NCI-H146 treated with DMSO at 0.1 percent for 48 hours (cell line): ENCODE data around the gene TAF7L.
"Not testable (repeated sequence)": the region's sequence is repeated elsewhere in the genome, so short reads cannot be mapped to it uniquely, and the experiment has no call there.

Experiments used
- DNase-seq: peaks from one replicate; lab custom pipeline; 2025; ENCODE audit not compliant: unreplicated experiment; lab: John Stamatoyannopoulos, UW

The TAF7L gene, protein sequence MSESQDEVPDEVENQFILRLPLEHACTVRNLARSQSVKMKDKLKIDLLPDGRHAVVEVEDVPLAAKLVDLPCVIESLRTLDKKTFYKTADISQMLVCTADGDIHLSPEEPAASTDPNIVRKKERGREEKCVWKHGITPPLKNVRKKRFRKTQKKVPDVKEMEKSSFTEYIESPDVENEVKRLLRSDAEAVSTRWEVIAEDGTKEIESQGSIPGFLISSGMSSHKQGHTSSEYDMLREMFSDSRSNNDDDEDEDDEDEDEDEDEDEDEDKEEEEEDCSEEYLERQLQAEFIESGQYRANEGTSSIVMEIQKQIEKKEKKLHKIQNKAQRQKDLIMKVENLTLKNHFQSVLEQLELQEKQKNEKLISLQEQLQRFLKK

GRCh38 chrX:101290957-101291603, at the start of gene TAF7L:
Gene TAF7L, minus strand, starts transcription at chrX:101291334. Its CDS starts 3,791 bp downstream, at chrX:101287543.
- no peak for DNase-seq

DNA sequence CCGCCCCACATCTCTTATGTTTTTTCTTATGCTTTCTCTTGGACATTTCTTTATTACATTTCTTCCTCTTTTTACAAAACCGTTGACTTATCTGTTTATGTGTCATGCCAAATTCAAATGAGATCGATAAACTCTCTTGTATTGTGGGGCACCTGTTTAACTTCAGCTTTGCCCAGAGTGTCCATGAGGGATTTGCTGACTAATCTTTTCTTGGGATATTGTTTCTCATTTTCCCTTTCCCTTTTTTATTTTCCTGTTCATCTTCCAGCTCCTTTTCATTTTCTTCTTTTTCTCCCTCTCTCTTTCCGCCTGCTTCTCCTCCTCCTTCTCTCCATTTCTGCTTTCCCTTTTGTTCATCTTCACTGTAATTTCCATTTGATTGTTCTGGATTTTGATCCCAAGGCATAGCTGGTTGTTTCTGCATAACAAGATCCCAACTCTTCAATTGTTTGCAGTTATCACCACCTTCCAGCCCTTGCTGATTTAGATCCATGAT, 46.7 kb upstream of the TAF7L start:
- DNase-seq, result no peak

DNA sequence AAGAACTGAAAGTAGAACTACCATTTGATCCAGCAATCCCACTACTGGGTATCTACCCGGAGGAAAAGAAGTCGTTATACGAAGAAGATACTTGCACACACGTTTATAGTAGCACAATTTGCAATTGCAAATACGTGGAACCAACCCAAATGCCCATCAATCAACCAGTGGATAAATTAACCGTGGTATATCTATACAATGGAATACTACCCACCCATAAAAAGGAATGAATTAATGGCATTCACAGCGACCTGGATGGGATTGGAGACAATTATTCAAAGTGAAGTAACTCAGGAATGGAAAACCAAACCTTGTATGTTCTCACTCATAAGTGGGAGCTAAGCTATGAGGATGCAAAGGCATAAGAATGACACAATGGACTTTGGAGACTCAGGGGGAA, 43.2 kb upstream of the TAF7L start:
- DNase-seq, result not testable (repeated sequence)

DNA sequence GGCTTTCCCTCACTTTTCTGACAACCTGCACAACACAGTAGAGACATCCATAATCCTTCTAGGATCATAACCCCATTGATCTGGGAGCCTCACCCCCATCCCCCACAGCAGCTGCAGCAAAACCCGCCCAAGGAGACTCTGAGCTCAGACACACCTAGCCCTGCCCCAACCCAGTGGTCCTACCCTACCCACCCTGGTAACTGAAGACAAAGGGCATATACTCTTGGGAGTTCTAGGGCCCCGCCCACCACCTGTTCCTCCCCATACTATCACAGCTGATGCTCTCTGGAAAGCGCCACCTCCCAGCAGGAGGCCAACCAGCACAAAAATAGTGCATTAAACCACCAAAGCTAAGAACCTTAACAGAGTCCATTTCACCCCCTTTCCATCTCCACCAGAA, 35.5 kb upstream of the TAF7L start:
- DNase-seq, result not testable (repeated sequence)

- no peak for DNase-seq
Measured at GRCh38 chrX:101303790-101304189, 12.7 kb upstream of the TAF7L start.

GRCh38 chrX:101295603-101296002, 4.5 kb upstream of the TAF7L start:
- not testable (repeated sequence) for DNase-seq

GRCh38 chrX:101287402-101287801, 3.7 kb downstream of the TAF7L start:
- peak; percentile 9 for DNase-seq

DNA sequence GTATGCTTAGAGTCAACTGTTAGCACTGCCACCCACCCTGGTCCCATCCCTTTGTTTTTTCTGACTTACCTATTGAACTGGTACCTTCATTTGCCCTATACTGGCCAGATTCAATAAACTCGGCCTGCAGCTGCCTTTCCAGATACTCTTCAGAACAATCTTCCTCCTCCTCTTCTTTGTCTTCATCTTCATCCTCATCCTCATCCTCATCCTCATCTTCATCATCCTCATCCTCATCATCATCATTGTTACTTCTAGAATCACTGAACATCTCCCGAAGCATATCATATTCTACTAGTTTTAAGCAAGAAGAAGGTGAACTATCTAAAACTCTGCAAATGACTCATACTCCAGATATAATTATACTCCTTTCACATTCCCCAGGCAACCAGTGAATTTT, 14.9 kb downstream of the TAF7L start:
- no peak for DNase-seq

DNA sequence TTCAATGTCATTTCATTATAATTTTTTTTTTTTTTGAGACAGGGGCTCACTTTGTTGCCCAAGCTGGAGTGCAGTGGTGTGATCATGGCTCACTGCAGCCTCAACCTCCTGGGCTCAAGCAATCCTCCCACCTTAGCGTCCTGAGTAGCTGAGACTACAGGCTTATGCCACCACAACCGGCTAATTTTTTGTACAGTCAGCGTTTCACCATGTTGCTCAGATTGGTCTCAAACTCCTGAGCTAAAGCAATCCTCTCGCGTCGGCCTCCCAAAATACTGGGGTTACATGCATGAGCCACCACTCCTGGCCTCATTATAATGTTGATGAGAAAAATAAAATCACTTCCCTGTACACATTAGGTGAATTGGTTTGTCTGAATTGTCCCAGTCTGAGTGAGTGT, 16.9 kb downstream of the TAF7L start:
- DNase-seq, result no peak

DNA sequence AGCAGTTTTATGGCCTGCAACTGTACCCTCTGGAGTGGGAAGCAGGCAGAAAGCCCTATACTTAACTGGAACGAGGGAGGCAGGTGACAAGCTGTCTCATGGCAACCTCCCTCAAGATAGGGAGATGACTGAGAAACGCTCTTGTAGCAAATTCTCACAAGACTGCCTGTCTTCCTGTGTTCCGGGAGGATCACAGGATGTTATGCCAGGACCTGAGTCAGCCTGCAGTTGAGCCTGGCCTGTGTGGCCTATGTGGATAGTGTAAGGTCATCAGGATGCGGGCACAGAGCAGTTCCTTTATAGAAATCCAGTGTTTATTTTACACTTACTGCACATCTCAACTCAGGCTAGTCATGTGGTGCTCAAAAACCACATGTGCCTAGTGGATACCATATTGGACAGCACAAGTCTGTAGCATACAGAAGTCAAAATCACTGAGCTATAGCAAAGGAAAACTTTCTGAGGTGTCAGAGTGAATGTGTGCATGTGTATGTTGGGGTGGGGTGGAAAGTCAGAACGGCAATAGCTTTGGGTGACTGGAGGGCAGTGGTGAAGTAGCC, 25.2 kb downstream of the TAF7L start:
- DNase-seq, result no peak

- DNase-seq, result no peak
Measured at GRCh38 chrX:101263766-101264165, 27.4 kb downstream of the TAF7L start.

- no peak for DNase-seq
Measured at GRCh38 chrX:101262590-101262989, 28.5 kb downstream of the TAF7L start.

- DNase-seq, result no peak
Measured at GRCh38 chrX:101260435-101260834, 30.7 kb downstream of the TAF7L start.

DNA sequence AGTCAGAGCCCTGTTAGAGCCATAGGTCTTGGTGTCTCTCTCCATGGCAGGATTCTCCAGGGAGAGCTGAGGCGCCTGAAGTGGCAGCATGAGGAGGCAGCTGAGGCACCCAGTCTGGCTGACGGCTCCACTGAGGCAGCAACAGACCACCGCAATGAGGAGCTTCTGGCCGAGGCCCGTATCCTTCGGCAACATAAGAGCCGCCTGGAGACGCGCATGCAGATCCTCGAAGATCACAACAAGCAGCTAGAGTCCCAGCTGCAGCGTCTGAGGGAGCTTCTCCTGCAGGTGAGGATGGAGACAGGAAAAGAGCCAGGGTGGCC, 32.9 kb downstream of the TAF7L start:
- no peak for DNase-seq

GRCh38 chrX:101257448-101258258, 33.5 kb downstream of the TAF7L start:
- DNase-seq, result no peak

DNA sequence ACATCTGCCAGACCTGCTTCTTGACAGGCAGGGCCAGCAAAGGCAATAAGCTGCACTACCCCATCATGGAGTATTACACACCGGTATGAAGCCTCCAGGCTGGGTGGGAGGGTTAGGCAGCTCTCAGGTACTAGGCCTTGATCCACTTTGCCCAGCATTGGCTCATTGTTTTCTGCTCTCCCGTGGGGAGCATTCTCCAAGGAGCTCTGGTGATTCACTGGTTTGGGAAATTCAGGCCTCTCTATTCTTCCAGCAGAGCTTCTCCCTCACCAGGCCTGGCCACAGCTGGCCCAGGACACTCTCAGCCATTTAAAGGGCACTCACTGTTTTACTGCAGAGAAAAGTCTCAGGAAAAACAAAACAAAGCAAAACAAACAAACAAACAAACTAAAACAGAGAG, 38.5 kb downstream of the TAF7L start:
- no peak for DNase-seq

- DNase-seq, result no peak
Measured at GRCh38 chrX:101241531-101241930, 49.6 kb downstream of the TAF7L start.

GRCh38 chrX:101237041-101237440, 54.1 kb downstream of the TAF7L start:
- no peak for DNase-seq

GRCh38 chrX:101232316-101232715, 58.8 kb downstream of the TAF7L start:
- no peak for DNase-seq

DNA sequence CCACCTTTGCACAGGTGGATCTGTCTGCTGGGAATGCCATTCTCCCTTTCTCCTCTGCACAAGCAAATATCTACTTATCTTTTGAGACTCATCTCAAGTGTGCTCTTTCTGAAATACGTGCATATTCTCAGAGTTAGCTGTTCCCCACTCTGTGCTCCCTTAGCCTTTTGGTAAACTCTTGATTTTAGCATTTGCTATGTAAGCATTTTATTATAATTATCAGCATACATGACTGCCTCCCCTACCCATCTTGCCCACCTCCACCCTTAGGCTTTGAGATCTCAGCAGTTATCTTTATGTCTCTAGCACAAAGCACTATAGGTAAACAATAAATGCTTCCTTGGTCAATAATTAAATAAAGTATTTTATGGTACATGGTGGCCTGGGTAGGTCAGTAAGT, 60.1 kb downstream of the TAF7L start:
- DNase-seq, result no peak

GRCh38 chrX:101230636-101231035, 60.5 kb downstream of the TAF7L start:
- no peak for DNase-seq
